Skin of body (tissue), 2 donors: Measurements from ENCODE around the gene ELF4. TPM values are rescaled to one million over a fixed set of nuclear protein-coding genes. Genes with fewer than 3 reads are reported as not detected.

ENCODE experiments used
- DNase-seq: peaks from one replicate; lab custom pipeline; 2025; lab: John Stamatoyannopoulos, UW
- total RNA-seq: library from RNA; depleted of rRNA; stranded (reverse); fragments of >200 nt; gene quantifications from one replicate; pipeline ENCODE4 v1.2.3, GENCODE V29; 2014

The ELF4 gene
- total RNA-seq, 1 donor from 2014 or later, result 10.8 TPM

GRCh38 chrX:130051176-130051845, 59.0 kb downstream of the ELF4 start:
- no peak for DNase-seq

GRCh38 chrX:130049821-130050220, 60.5 kb downstream of the ELF4 start:
- no peak for DNase-seq

DNA sequence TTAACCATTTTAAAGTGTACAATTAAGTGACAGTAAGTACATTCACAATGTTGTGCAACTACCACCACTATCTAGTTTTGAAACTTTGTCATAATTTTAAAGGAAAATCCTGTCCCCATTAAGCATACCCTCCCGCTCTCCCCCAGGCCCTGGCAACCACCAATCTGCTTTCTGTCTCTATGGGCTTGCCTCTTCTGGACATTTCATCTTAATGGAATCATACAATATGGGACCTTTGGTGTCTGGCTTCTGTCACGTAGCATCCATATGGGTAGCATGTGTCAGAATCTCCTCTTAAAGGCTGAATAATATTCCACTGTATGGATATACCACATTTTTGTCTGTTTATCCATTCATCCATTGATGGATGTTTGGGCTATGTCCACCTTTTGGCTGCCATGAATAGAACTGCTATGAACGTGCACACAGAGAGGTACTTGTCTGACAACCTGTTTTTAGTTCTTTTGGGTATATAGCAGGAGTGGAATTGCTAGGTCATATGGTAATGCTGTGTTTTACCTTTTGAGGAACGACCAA, 61.5 kb downstream of the ELF4 start:
- no peak for DNase-seq

DNA sequence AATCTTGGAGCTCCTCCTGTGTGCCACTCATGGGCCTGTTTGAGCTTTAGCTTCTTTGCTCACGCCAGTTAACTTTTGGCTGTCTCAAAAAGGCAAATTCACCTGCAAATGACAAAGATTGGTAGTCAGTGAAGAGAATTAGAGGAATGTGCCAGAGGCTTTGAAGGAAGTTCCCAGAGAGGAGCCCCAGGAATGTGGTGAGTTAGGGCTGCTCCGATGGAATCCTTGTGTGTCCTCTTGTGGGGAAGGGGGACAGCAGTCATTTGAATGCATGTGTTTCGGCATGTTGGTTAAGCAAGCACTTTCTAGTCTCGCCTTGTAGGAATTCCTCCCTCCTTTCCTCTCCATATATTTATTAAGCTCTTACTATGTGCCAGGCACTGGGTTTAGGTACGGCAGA, 62.9 kb downstream of the ELF4 start:
- no peak for DNase-seq

- DNase-seq, result no peak
Observed at GRCh38 chrX:130039847-130040246, 70.5 kb downstream of the ELF4 start.

DNA sequence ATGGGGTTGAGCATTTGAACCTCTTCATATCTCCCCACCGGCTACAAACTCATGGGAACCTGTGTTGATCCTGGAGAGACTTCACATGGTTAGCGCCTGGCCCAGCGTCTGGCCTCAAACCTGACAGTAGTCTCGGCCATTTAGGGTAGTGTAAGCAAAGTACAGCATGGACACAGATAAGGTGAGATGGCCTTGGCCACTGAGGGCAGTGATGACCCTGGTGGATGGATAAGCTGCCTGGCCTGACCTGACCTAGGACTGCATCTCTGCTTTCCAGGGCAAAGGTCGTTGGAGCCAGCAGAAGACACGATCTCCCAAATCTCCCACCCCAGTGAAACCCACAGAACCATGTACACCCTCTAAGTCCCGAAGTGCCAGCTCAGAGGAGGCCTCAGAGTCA, 76.1 kb downstream of the ELF4 start:
- no peak for DNase-seq

GRCh38 chrX:130032552-130032951, 77.7 kb downstream of the ELF4 start:
- no peak for DNase-seq

DNA sequence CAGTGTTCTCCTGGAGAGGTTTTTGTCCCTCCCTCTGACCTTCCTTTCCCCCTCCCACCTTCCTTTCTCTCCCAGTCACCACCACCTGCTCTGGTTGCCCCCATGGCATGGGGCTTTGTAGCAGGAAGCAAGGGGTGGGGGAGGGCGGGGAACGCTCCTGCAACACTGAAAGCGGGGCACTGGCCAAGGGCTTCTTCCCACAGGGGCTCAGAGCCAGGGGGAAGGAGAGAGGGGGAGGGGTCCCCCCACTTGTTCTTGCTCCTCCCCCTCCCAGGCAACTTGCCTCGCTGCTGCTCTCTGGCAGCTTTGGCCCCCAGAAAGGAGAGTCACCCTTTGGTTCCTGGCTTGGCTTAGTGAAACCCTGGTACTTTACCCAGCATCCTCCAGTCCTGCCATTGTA, 79.5 kb downstream of the ELF4 start:
- no peak for DNase-seq

DNA sequence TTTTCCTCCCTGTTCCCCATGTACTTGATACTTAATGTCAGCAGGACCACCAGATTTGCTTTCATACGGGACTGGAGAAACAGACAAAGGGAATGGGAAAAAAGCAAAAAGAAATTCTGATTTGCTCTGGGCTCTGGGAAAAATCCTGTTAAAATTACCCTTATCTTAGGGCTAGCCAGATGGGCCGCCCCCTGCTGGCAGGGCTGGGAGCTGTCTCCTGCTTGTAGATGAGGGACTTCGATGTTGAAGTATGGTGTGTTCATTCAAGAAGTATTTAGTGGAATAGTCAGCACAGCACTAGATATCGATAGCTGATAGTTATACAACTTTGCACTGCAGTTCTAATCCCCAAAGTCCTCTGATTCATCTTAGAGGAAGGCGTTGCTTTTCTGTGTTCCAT, 82.1 kb downstream of the ELF4 start:
- DNase-seq, result no peak

- no peak for DNase-seq
Observed at GRCh38 chrX:130027569-130027968, 82.7 kb downstream of the ELF4 start.

DNA sequence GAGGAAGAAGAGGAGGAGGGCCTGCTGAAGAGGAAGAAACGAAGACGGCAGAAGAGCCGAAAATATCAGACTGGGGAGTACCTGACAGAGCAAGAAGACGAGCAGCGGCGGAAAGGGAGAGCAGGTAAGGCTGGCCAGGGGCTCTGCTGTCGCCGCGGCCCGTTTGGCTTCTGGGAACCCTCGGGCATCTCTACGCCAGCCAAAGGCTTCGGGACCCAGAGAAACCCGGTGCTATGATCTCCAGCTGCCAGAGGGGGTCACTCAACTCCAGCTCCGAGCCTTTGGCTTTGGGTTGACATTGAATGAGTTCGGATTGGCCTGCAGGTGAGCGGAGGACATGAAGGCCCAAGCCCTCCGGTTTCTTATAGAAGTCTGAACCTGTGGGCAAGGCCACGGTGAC, 85.0 kb downstream of the ELF4 start:
- DNase-seq, result no peak

DNA sequence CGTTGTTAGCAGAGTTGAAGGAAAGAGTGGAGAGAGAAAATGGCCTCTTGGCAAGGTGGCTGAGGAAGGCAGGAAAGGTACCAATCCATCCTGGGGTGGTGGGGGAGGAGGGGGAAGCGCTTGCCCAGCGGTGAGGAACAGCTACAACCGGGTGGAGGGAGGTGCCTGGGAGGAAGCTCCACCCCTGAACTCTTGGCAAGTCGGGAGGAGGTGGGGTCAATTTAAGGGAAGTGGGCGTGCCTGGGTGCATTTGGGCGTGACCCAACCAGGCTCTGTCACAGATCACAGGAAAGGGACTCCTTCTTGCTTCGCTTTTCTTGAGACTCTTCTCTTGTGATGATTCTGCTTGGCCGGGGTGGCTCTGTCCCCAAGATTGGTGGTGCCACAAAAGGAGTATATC, 86.2 kb downstream of the ELF4 start:
- DNase-seq, result no peak

- no peak for DNase-seq
Observed at GRCh38 chrX:130020661-130021324, 89.5 kb downstream of the ELF4 start.

GRCh38 chrX:130018143-130018542, 92.2 kb downstream of the ELF4 start:
- no peak for DNase-seq

GRCh38 chrX:130015181-130015580, 95.1 kb downstream of the ELF4 start:
- no peak for DNase-seq

Other genes starting within 250 kb of the ELF4 start
- 12.1 TPM for gene UTP14A, start 204.3 kb downstream of the ELF4 start, total RNA-seq
- gene BCORL1, start 127.9 kb downstream of the ELF4 start, total RNA-seq, result 5.1 TPM
- gene AIFM1, start 55.3 kb upstream of the ELF4 start, total RNA-seq, result 16.3 TPM
- gene RAB33A, start 61.5 kb upstream of the ELF4 start, total RNA-seq, result 0.39 TPM
- gene ZNF280C, start 158.4 kb upstream of the ELF4 start, total RNA-seq, result 5.0 TPM
- 12.1 TPM for gene SLC25A14, start 229.4 kb upstream of the ELF4 start, total RNA-seq